Measurements from ENCODE around the gene ATP6V1C2. TPM values are rescaled to one million over a fixed set of nuclear protein-coding genes. Genes with fewer than 3 reads are reported as not detected.

The ATP6V1C2 gene
- total RNA-seq, 1 experiment from 2014 or later, result not detected

- H3K9me2 ChIP-seq (ENCODE audit: insufficient read depth), result no peaks in the 10 kb centered on the region
- H3K27ac ChIP-seq, result no peak overlapping the region
- CTCF ChIA-PET, result no interaction called here
- TF ChIP-seq, protein P1, sequence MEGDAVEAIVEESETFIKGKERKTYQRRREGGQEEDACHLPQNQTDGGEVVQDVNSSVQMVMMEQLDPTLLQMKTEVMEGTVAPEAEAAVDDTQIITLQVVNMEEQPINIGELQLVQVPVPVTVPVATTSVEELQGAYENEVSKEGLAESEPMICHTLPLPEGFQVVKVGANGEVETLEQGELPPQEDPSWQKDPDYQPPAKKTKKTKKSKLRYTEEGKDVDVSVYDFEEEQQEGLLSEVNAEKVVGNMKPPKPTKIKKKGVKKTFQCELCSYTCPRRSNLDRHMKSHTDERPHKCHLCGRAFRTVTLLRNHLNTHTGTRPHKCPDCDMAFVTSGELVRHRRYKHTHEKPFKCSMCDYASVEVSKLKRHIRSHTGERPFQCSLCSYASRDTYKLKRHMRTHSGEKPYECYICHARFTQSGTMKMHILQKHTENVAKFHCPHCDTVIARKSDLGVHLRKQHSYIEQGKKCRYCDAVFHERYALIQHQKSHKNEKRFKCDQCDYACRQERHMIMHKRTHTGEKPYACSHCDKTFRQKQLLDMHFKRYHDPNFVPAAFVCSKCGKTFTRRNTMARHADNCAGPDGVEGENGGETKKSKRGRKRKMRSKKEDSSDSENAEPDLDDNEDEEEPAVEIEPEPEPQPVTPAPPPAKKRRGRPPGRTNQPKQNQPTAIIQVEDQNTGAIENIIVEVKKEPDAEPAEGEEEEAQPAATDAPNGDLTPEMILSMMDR (conservative IDR thresholded peaks at IDR 0.05), result no peak
- TF ChIP-seq EZH2 (IDR thresholded peaks at IDR 0.05; ENCODE audit: low read depth), result no peak
- no peak overlapping the region for H3K4me3 ChIP-seq
- H3K36me3 ChIP-seq (ENCODE audit: low read depth), result no peaks in the 10 kb centered on the region
- no peaks in the 10 kb centered on the region for H3K4me1 ChIP-seq (replicated peaks; ENCODE audit: insufficient read depth)
- H2AFZ ChIP-seq, result no peak overlapping the region
- H3F3A ChIP-seq (ENCODE audit: insufficient read depth, low read depth), result no peaks in the 10 kb centered on the region
- H4K20me1 ChIP-seq (ENCODE audit: insufficient read depth), result no peaks in the 10 kb centered on the region
- H3K27me3 ChIP-seq (ENCODE audit: insufficient read depth, low read depth), result no peaks in the 10 kb centered on the region
- POLR2A ChIA-PET (ENCODE audit: unreplicated experiment), result no interaction called here
- intact Hi-C loops (cut with micrococcal nuclease; ENCODE audit: unreplicated experiment), result no loop called here
- no peaks in the 10 kb centered on the region for H3K9me3 ChIP-seq (ENCODE audit: insufficient read depth, low read depth)
- no TSS peak for BruUV-seq (replicated peaks)
- DNase-seq, result no peak
- no peak overlapping the region for H3K4me2 ChIP-seq
- H3K79me2 ChIP-seq (ENCODE audit: low read depth), result no peaks in the 10 kb centered on the region
Measured at GRCh38 chr2:10752236-10752635, 30.8 kb downstream of the ATP6V1C2 start.

DNA sequence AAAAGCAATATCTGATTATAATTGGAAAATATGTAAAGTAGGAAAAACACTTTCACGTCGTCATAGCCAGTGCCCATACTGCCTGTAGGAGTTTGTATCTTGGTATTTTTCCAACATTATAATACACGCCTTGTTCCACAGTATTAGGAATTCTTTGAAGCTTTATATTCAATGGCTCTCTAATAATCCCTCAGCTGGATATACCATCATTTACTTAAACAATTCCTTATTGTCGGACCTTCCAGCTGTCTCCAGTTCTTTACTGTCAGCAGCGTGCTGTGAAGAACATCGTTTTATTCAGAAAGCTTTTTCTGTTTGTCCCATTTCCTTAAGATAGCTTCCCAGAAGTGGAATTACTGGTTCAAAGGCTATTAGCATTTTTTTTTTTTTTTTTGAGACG lies 31.7 kb downstream of the ATP6V1C2 start:
- TF ChIP-seq, protein P1 (conservative IDR thresholded peaks at IDR 0.05), result no peak
- TF ChIP-seq EZH2 (IDR thresholded peaks at IDR 0.05; ENCODE audit: low read depth), result no peak
- CTCF ChIA-PET, result no interaction called here
- no peak overlapping the region for H3K27ac ChIP-seq
- BruUV-seq (replicated peaks), result no TSS peak
- no peaks in the 10 kb centered on the region for H3K79me2 ChIP-seq (ENCODE audit: low read depth)
- H3K9me3 ChIP-seq (ENCODE audit: insufficient read depth, low read depth), result no peaks in the 10 kb centered on the region
- DNase-seq, result no peak
- no peak overlapping the region for H3K4me3 ChIP-seq
- no peaks in the 10 kb centered on the region for H3F3A ChIP-seq (ENCODE audit: insufficient read depth, low read depth)
- no peaks in the 10 kb centered on the region for H3K36me3 ChIP-seq (ENCODE audit: low read depth)
- intact Hi-C loops (cut with micrococcal nuclease; ENCODE audit: unreplicated experiment), result no loop called here
- H2AFZ ChIP-seq, result no peak overlapping the region
- H3K4me1 ChIP-seq (replicated peaks; ENCODE audit: insufficient read depth), result no peaks in the 10 kb centered on the region
- H4K20me1 ChIP-seq (ENCODE audit: insufficient read depth), result no peaks in the 10 kb centered on the region
- POLR2A ChIA-PET (ENCODE audit: unreplicated experiment), result no interaction called here
- no peak overlapping the region for H3K4me2 ChIP-seq
- no peaks in the 10 kb centered on the region for H3K9me2 ChIP-seq (ENCODE audit: insufficient read depth)
- no peaks in the 10 kb centered on the region for H3K27me3 ChIP-seq (ENCODE audit: insufficient read depth, low read depth)

DNA sequence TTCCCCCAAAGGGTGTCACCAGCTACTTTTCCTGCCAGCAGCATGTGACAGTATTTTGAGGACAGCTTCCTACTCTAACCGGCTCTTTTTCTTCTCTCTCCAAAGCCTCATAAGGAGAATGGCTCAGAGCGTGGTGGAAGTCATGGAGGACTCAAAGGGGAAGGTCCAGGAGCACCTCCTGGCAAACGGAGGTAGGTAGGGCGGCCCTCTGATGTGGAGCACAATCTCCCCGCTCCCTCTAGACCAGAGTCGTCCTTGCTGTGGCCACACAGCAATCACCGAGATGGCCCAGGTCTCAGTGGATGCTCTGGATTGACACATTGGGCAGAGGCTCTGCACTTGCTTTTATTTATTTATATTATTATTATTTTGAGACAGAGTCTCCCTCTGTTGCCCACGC lies 32.4 kb downstream of the ATP6V1C2 start:
- POLR2A ChIA-PET (ENCODE audit: unreplicated experiment), result no interaction called here
- no peak overlapping the region for H3K4me3 ChIP-seq

More for the DNA sequence above, 32.4 kb downstream of the ATP6V1C2 start:
- H3K27ac ChIP-seq, result no peak overlapping the region
- no peaks in the 10 kb centered on the region for H4K20me1 ChIP-seq (ENCODE audit: insufficient read depth)
- CTCF ChIA-PET, result no interaction called here
- BruUV-seq (replicated peaks), result no TSS peak
- no peaks in the 10 kb centered on the region for H3K79me2 ChIP-seq (ENCODE audit: low read depth)
- no peaks in the 10 kb centered on the region for H3K27me3 ChIP-seq (ENCODE audit: insufficient read depth, low read depth)
- intact Hi-C loops (cut with micrococcal nuclease; ENCODE audit: unreplicated experiment), result no loop called here
- no peaks in the 10 kb centered on the region for H3K36me3 ChIP-seq (ENCODE audit: low read depth)
- H3K9me2 ChIP-seq (ENCODE audit: insufficient read depth), result no peaks in the 10 kb centered on the region
- H3K4me1 ChIP-seq (replicated peaks; ENCODE audit: insufficient read depth), result no peaks in the 10 kb centered on the region
- H3K4me2 ChIP-seq, result no peak overlapping the region
- no peaks in the 10 kb centered on the region for H3F3A ChIP-seq (ENCODE audit: insufficient read depth, low read depth)
- no peaks in the 10 kb centered on the region for H3K9me3 ChIP-seq (ENCODE audit: insufficient read depth, low read depth)
- no peak for TF ChIP-seq EZH2 (IDR thresholded peaks at IDR 0.05; ENCODE audit: low read depth)
- TF ChIP-seq, protein P1 (conservative IDR thresholded peaks at IDR 0.05), result no peak
- no peak for DNase-seq
- H2AFZ ChIP-seq, result no peak overlapping the region

Data from PC-9 (cell line).